Measurements from ENCODE around the gene MRPL50. TPM values are rescaled to one million over a fixed set of nuclear protein-coding genes. Genes with fewer than 3 reads are reported as not detected.

The MRPL50 gene
- total RNA-seq, 4 donors from 2014 or later = 4.4 to 13.9 (median 11.8) TPM

DNA sequence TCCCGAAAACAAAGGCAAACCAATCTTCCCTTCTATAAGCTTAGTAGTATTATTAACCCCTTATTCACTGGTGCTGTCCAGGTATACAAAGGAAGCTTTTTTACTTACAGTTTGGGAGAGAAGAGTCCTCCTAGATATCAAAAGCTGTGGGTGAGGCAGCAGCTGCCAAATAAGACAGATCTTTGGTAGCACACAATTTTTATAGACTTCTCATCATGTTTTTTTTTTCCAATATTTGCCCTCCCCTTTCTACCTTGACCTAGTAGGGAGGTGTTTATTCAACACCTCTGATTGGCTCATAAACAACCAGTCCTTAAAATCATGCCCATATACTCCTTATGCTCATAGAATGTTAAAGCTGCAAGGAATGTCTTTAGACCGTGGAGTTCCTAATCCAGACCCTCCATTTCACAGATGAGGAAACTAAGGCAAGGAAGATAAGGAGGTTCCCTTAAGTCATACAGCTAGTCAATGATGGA lies 37.2 kb upstream of the MRPL50 start, which contains the start of gene ALDOB:
TSS of gene ALDOB (minus strand) at position 174 of the 479 bp plus-strand sequence. CDS start 4,887 bp downstream, outside the sequence.
- Histone ChIP-seq H3K9me3 (no peaks in the 10 kb centered on the region), H3K27ac (no peak within 1 kb of the TSS), H3K27me3 (no peaks in the 10 kb centered on the region), H3K4me1 (no peaks in the 10 kb centered on the region), H3K36me3 (no peaks in the 10 kb centered on the region), H3K4me3 (no peak within 1 kb of the TSS)
- no peak for DNase-seq
- 43 to 52% methylated on average over 2 of the region's 2 CpGs for WGBS, 2 donors
- intact Hi-C loops (cut with DNase I) = no loop called here
- TF ChIP-seq CTCF (IDR thresholded peaks at IDR 0.05) (no peak), POLR2A (IDR thresholded peaks at IDR 0.05) (no peak)

DNA sequence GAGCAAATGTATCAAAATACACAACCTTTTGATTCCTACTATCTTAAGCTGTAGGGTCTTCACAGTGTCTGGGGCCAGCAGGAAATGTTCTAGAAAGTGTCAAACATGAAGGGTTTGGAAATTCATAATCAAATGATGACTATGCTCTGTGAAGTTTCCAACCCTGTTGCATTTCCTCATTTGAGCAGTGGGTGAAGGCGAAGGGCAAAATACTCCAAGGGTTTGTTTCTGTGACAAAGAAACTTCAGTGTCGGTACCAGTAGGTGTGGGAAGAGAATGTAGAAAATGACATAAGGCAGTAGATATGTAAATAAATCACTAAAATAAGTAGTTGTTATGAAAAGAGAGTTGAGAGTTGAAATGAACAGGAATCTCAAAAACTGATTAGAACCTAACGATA lies 36.6 kb upstream of the MRPL50 start:
- Histone ChIP-seq H3K27me3 (no peaks in the 10 kb centered on the region), H3K4me1 (no peaks in the 10 kb centered on the region), H3K27ac (no peak overlapping the region), H3K4me3 (no peak overlapping the region), H3K36me3 (no peaks in the 10 kb centered on the region), H3K9me3 (no peaks in the 10 kb centered on the region)
- 68 to 74% methylated on average over 3 of the region's 3 CpGs for WGBS, 2 donors
- intact Hi-C loops (cut with DNase I) = no loop called here
- DNase-seq = no peak
- TF ChIP-seq CTCF (IDR thresholded peaks at IDR 0.05) (no peak), POLR2A (IDR thresholded peaks at IDR 0.05) (no peak)

DNA sequence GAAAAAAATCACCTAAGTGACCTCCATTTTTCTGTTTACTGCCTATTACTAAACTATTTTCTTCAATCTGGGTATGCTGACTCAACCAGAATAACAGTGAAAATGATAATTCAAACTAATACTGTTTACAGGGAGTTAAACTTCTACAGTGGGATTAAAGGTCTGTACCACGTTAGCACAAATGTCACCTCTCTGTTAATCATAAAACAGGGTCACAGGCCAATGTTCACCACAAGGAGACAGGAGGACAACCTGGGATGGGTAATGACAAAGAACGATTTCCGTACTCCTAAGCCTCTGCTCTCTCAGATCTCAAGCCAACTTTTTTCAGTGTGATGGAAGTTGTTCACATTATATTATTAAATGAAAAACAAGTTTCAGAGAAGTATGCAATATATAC lies 34.8 kb upstream of the MRPL50 start:
- TF ChIP-seq POLR2A (IDR thresholded peaks at IDR 0.05) (no peak), CTCF (IDR thresholded peaks at IDR 0.05) (no peak)
- 67 to 72% methylated on average over 3 of the region's 3 CpGs for WGBS, 2 donors
- Histone ChIP-seq H3K36me3 (no peaks in the 10 kb centered on the region), H3K4me1 (no peaks in the 10 kb centered on the region), H3K27ac (no peak overlapping the region), H3K9me3 (no peaks in the 10 kb centered on the region), H3K27me3 (no peaks in the 10 kb centered on the region), H3K4me3 (no peak overlapping the region)
- intact Hi-C loops (cut with DNase I) = no loop called here
- DNase-seq = no peak

GRCh38 chr9:101432740-101433139 lies 34.3 kb upstream of the MRPL50 start:
- intact Hi-C loops (cut with DNase I) = no loop called here
- no peaks in the 10 kb centered on the region for H3K36me3 ChIP-seq
- H3K27ac ChIP-seq = no peak overlapping the region
- H3K4me3 ChIP-seq = no peak overlapping the region
- WGBS, 2 donors = 79 to 92% methylated on average over 1 of the region's 1 CpG
- H3K4me1 ChIP-seq = no peaks in the 10 kb centered on the region
- no peak for DNase-seq
- H3K9me3 ChIP-seq = no peaks in the 10 kb centered on the region
- no peaks in the 10 kb centered on the region for H3K27me3 ChIP-seq
- TF ChIP-seq CTCF (IDR thresholded peaks at IDR 0.05) (no peak), POLR2A (IDR thresholded peaks at IDR 0.05) (no peak)

GRCh38 chr9:101432171-101432570 lies 33.8 kb upstream of the MRPL50 start:
- Histone ChIP-seq H3K4me3 (no peak overlapping the region), H3K4me1 (no peaks in the 10 kb centered on the region), H3K27ac (no peak overlapping the region), H3K27me3 (no peaks in the 10 kb centered on the region), H3K36me3 (no peaks in the 10 kb centered on the region), H3K9me3 (no peaks in the 10 kb centered on the region)
- DNase-seq = no peak
- intact Hi-C loops (cut with DNase I) = no loop called here
- TF ChIP-seq CTCF (IDR thresholded peaks at IDR 0.05) (no peak), POLR2A (IDR thresholded peaks at IDR 0.05) (no peak)
